Hepatic stellate cell (primary cell): ENCODE measurements around the gene ORAI2.
"Not testable (repeated sequence)": the region's sequence is repeated elsewhere in the genome, so short reads cannot be mapped to it uniquely, and the experiment has no call there.

Experiments used
- DNase-seq: peaks from one replicate; pipeline ENCODE4 v3.0.0; 2011; ENCODE audit warnings: low spot score

The ORAI2 gene

GRCh38 chr7:102503141-102503540, 69.8 kb downstream of the ORAI2 start:
- not testable (repeated sequence) for DNase-seq

DNA sequence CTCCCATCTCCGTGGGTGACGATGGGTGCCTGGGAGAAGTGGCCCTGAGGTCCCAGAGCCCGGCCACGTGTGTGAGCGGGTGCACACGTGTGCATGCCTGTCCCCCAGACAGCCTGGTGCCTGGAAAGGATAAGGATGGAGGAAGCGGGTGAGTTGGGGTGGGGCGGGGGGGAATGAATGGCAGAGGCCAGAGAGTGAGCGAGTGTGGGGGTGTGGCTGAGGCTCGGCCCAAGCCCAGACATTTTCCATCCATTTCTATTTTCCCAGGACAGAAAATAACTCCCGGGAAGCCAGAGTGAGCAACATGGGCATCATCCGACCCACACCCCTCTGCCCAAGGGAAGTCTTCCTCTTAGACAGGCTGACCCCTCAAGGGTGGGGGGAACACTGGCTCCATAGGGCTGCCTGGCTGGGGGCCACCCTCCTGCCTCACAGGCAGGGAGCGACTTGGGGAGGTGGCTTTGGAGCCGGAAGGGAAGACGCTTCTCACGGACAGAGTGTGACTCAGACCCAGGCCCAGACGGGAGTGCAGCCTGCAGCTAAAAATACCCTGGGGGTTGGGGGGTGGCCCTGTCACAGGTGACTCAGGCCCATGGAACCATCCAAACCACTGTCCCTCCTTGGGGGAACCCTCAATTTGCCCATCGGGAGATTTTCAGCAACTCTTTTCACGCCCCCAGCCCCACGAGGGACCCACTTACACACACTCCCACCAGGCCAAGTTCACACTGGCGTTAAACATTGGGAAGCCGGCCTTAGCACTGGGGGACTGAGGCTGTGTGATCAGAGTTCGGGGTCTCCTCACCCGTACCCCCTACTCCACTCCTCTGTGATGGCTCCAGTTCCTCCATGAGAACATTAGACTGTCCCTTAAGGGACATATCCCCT, 72.2 kb downstream of the ORAI2 start:
- not testable (repeated sequence) for DNase-seq
